C4-2B (cell line): ENCODE measurements around the gene TCF7L1.

Experiments
- CTCF ChIP-seq: fragments of 450-650 bp; conservative IDR thresholded peaks from 2 replicates; pipeline ENCODE4 v1.5.1; 2017; ENCODE audit warnings: mild to moderate bottlenecking
- ZFX ChIP-seq: fragments of 450-650 bp; IDR thresholded peaks from 2 replicates; pipeline ENCODE4 v1.6.1; 2017

- TF ChIP-seq CTCF (no peak), ZFX (no peak)
Observed at GRCh38 chr2:85213901-85214512, 80.8 kb downstream of the TCF7L1 start.
